Measurements from ENCODE around the gene FANCF. TPM values are rescaled to one million over a fixed set of nuclear protein-coding genes. Genes with fewer than 3 reads are reported as not detected.

FANCF gene, protein sequence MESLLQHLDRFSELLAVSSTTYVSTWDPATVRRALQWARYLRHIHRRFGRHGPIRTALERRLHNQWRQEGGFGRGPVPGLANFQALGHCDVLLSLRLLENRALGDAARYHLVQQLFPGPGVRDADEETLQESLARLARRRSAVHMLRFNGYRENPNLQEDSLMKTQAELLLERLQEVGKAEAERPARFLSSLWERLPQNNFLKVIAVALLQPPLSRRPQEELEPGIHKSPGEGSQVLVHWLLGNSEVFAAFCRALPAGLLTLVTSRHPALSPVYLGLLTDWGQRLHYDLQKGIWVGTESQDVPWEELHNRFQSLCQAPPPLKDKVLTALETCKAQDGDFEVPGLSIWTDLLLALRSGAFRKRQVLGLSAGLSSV
- polyA plus RNA-seq (2013, experiment 1 of 2): 6.6 TPM
- 6.6 TPM for polyA plus RNA-seq (2013, experiment 2 of 2)

DNA sequence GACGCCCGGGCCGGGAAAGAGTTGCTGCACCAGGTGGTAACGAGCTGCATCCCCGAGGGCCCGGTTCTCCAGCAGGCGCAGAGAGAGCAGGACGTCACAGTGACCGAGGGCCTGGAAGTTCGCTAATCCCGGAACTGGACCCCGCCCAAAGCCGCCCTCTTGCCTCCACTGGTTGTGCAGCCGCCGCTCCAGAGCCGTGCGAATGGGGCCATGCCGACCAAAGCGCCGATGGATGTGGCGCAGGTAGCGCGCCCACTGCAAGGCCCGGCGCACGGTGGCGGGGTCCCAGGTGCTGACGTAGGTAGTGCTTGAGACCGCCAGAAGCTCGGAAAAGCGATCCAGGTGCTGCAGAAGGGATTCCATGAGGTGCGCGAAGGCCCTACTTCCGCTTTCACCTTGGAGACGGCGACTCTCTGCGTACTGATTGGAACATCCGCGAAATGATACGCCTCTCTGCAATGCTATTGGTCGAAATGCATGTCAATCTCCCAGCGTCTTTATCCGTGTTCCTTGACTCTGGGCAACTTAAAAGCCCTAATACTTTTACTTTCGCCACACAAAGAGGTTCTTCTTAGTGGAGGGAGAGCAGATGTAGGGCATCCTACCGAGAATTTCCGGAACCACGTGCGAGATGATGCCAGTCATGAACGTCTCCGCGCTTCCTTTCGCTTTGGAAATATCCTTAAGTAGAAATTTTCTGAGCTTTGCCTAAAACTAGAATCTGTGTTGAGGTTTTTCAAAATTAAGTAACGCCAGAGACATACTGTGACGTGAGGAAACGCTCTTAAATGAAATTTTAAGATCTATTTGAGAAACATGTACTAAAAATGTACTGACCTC is at the start of gene FANCF:
TSS of gene FANCF (minus strand) at position 376 of the 840 bp plus-strand sequence. CDS start at position 363, 13 bp downstream.
- H4K8ac ChIP-seq (ENCODE audit: low read length): peak within 1 kb of the TSS; percentile 91
- no peaks in the 10 kb centered on the region for H3K9me3 ChIP-seq (ENCODE audit: control insufficient read depth, low read length)
- no peak within 1 kb of the TSS for H2BK15ac ChIP-seq (ENCODE audit: low read depth, poor library complexity, severe bottlenecking)
- H3K4me3 ChIP-seq (ENCODE audit: insufficient read depth in 1 of 2, low read depth in 1 of 2, low read length in 2 of 2): peak within 1 kb of the TSS; percentile 86 to 94
- H3K14ac ChIP-seq (ENCODE audit: low read length in 2 of 2): peak within 1 kb of the TSS in 1 of 2 experiments; percentile 82
- WGBS: under 1% methylated on average over 50 of the region's 55 CpGs
- peak; percentile 99 for DNase-seq
- no peak within 1 kb of the TSS for H3K23ac ChIP-seq (ENCODE audit: low read length in 2 of 2)
- H3K4me1 ChIP-seq (ENCODE audit: control insufficient read depth, insufficient read depth, low read depth, low read length): no peaks in the 10 kb centered on the region
- H2BK5ac ChIP-seq (ENCODE audit: low read depth, low read length, poor library complexity, severe bottlenecking): peak within 1 kb of the TSS; percentile 75
- peak within 1 kb of the TSS; percentile 79 for H3K4me2 ChIP-seq (ENCODE audit: low read length, poor library complexity, severe bottlenecking)
- no peak within 1 kb of the TSS for H2BK120ac ChIP-seq (ENCODE audit: low read depth, low read length)
- H3K27ac ChIP-seq (ENCODE audit: low read length, poor library complexity, severe bottlenecking): peak within 1 kb of the TSS; percentile 84
- H3K18ac ChIP-seq (ENCODE audit: low read depth in 1 of 2, low read length in 2 of 2): peak within 1 kb of the TSS; percentile 93 to 94
- no peak within 1 kb of the TSS for H2AK5ac ChIP-seq (ENCODE audit: low read length, severe bottlenecking)
- H3K27me3 ChIP-seq (ENCODE audit: control insufficient read depth in 1 of 2, insufficient read depth in 1 of 2, low read length in 2 of 2): no peaks in the 10 kb centered on the region
- H3K79me1 ChIP-seq (replicated peaks; ENCODE audit: low read length, poor library complexity, severe bottlenecking): peaks cover 4% of the 10 kb centered on the region
- peak within 1 kb of the TSS; percentile 90 for H3K9ac ChIP-seq (ENCODE audit: low read length)
- H2BK12ac ChIP-seq (ENCODE audit: low read length in 2 of 2): no peak within 1 kb of the TSS
- peak within 1 kb of the TSS; percentile 71 for H4K91ac ChIP-seq (ENCODE audit: low read length)
- H3K36me3 ChIP-seq (ENCODE audit: control insufficient read depth in 1 of 2, insufficient read depth in 2 of 2, low read depth in 1 of 2, low read length in 2 of 2): no peaks in the 10 kb centered on the region
- H3K4ac ChIP-seq (ENCODE audit: low read depth in 1 of 2, low read length in 2 of 2): peak within 1 kb of the TSS; percentile 29 to 87
- peak within 1 kb of the TSS; percentile 95 for H2AFZ ChIP-seq (ENCODE audit: low read depth, low read length)

- Histone ChIP-seq H3K4me2 (ENCODE audit: low read length, poor library complexity, severe bottlenecking) (no peak overlapping the region), H4K8ac (ENCODE audit: low read length) (no peak overlapping the region), H3K79me1 (replicated peaks; ENCODE audit: low read length, poor library complexity, severe bottlenecking) (no peaks in the 10 kb centered on the region), H2AK5ac (ENCODE audit: low read length, severe bottlenecking) (no peak overlapping the region), H3K4me3 (ENCODE audit: insufficient read depth in 1 of 2, low read depth in 1 of 2, low read length in 2 of 2) (no peak overlapping the region), H3K9me3 (ENCODE audit: control insufficient read depth, low read length) (no peaks in the 10 kb centered on the region), H3K36me3 (ENCODE audit: control insufficient read depth in 1 of 2, insufficient read depth in 2 of 2, low read depth in 1 of 2, low read length in 2 of 2) (no peaks in the 10 kb centered on the region), H2BK15ac (ENCODE audit: low read depth, poor library complexity, severe bottlenecking) (no peak overlapping the region), H2BK5ac (ENCODE audit: low read depth, low read length, poor library complexity, severe bottlenecking) (no peak overlapping the region), H3K9ac (ENCODE audit: low read length) (no peak overlapping the region), H3K14ac (ENCODE audit: low read length in 2 of 2) (no peak overlapping the region), H3K18ac (ENCODE audit: low read depth in 1 of 2, low read length in 2 of 2) (no peak overlapping the region), H2BK120ac (ENCODE audit: low read depth, low read length) (no peak overlapping the region), H2AFZ (ENCODE audit: low read depth, low read length) (no peak overlapping the region), H3K23ac (ENCODE audit: low read length in 2 of 2) (no peak overlapping the region), H4K91ac (ENCODE audit: low read length) (no peak overlapping the region), H3K27me3 (ENCODE audit: control insufficient read depth in 1 of 2, insufficient read depth in 1 of 2, low read length in 2 of 2) (peaks cover 0 to 9% of the 10 kb centered on the region in 2 experiments), H3K4ac (ENCODE audit: low read depth in 1 of 2, low read length in 2 of 2) (no peak overlapping the region), H2BK12ac (ENCODE audit: low read length in 2 of 2) (no peak overlapping the region), H3K4me1 (ENCODE audit: control insufficient read depth, insufficient read depth, low read depth, low read length) (peaks cover 1% of the 10 kb centered on the region), H3K27ac (ENCODE audit: low read length, poor library complexity, severe bottlenecking) (no peak overlapping the region)
- DNase-seq: no peak
- 97% methylated on average over 4 of the region's 4 CpGs for WGBS
Observed at GRCh38 chr11:22674470-22675439, 49.1 kb upstream of the FANCF start.

- Histone ChIP-seq H4K91ac (ENCODE audit: low read length) (no peak overlapping the region), H3K14ac (ENCODE audit: low read length in 2 of 2) (no peak overlapping the region), H3K9me3 (ENCODE audit: control insufficient read depth, low read length) (no peaks in the 10 kb centered on the region), H2AFZ (ENCODE audit: low read depth, low read length) (no peak overlapping the region), H3K4me1 (ENCODE audit: control insufficient read depth, insufficient read depth, low read depth, low read length) (peaks cover 1% of the 10 kb centered on the region), H2AK5ac (ENCODE audit: low read length, severe bottlenecking) (no peak overlapping the region), H2BK5ac (ENCODE audit: low read depth, low read length, poor library complexity, severe bottlenecking) (no peak overlapping the region), H2BK15ac (ENCODE audit: low read depth, poor library complexity, severe bottlenecking) (no peak overlapping the region), H3K18ac (ENCODE audit: low read depth in 1 of 2, low read length in 2 of 2) (no peak overlapping the region), H2BK120ac (ENCODE audit: low read depth, low read length) (no peak overlapping the region), H4K8ac (ENCODE audit: low read length) (no peak overlapping the region), H3K23ac (ENCODE audit: low read length in 2 of 2) (no peak overlapping the region), H3K36me3 (ENCODE audit: control insufficient read depth in 1 of 2, insufficient read depth in 2 of 2, low read depth in 1 of 2, low read length in 2 of 2) (no peaks in the 10 kb centered on the region), H3K79me1 (replicated peaks; ENCODE audit: low read length, poor library complexity, severe bottlenecking) (no peaks in the 10 kb centered on the region), H3K27ac (ENCODE audit: low read length, poor library complexity, severe bottlenecking) (no peak overlapping the region), H3K4ac (ENCODE audit: low read depth in 1 of 2, low read length in 2 of 2) (no peak overlapping the region), H3K4me3 (ENCODE audit: insufficient read depth in 1 of 2, low read depth in 1 of 2, low read length in 2 of 2) (no peak overlapping the region), H3K27me3 (ENCODE audit: control insufficient read depth in 1 of 2, insufficient read depth in 1 of 2, low read length in 2 of 2) (peaks cover 9 to 39% of the 10 kb centered on the region in 2 experiments), H3K4me2 (ENCODE audit: low read length, poor library complexity, severe bottlenecking) (no peak overlapping the region), H2BK12ac (ENCODE audit: low read length in 2 of 2) (no peak overlapping the region), H3K9ac (ENCODE audit: low read length) (no peak overlapping the region)
- WGBS: 77% methylated on average over 2 of the region's 2 CpGs
- no peak for DNase-seq
Observed at GRCh38 chr11:22671751-22672150, 46.1 kb upstream of the FANCF start.

All from mesenchymal stem cell (in vitro differentiated cells and primary cell).